Activated CD4-positive, alpha-beta T cell treated with anti-CD3 and anti-CD28 coated beads, Interleukin-2, amount 50 U/mL, for 1 hour (primary cell): ENCODE data around the gene HOXB3.

Experiments
- DNase-seq: peaks from one replicate; pipeline ENCODE4 v3.0.0-alpha.2; 2020

Gene HOXB3

GRCh38 chr17:48589831-48590606, at the start of gene HOXB3:
TSS of gene HOXB3 (minus strand) at chr17:48590241. CDS start at chr17:48552474, 37,767 bp downstream.
- DNase-seq, result no peak

GRCh38 chr17:48639136-48639535, 49.1 kb upstream of the HOXB3 start:
- DNase-seq, result no peak

- no peak for DNase-seq
Measured at GRCh38 chr17:48637323-48638260, 47.6 kb upstream of the HOXB3 start.

- DNase-seq, result peak; percentile 68
Measured at GRCh38 chr17:48636177-48637018, 46.4 kb upstream of the HOXB3 start.

- no peak for DNase-seq
Measured at GRCh38 chr17:48634493-48635208, 44.6 kb upstream of the HOXB3 start.

- no peak for DNase-seq
Measured at GRCh38 chr17:48633266-48633677, 43.2 kb upstream of the HOXB3 start.

- DNase-seq, result no peak
Measured at GRCh38 chr17:48632579-48633265, 42.7 kb upstream of the HOXB3 start.

GRCh38 chr17:48631693-48632578, 41.9 kb upstream of the HOXB3 start:
- DNase-seq, result no peak

GRCh38 chr17:48630925-48631692, 41.1 kb upstream of the HOXB3 start:
- no peak for DNase-seq

- no peak for DNase-seq
Measured at GRCh38 chr17:48630009-48630924, 40.2 kb upstream of the HOXB3 start.

GRCh38 chr17:48629411-48629759, 39.3 kb upstream of the HOXB3 start:
- DNase-seq, result no peak

GRCh38 chr17:48628649-48629410, 38.8 kb upstream of the HOXB3 start:
- DNase-seq, result no peak

- no peak for DNase-seq
Measured at GRCh38 chr17:48627623-48628521, 37.8 kb upstream of the HOXB3 start.

- no peak for DNase-seq
Measured at GRCh38 chr17:48627118-48627597, 37.1 kb upstream of the HOXB3 start.

- peak; percentile 26 for DNase-seq
Measured at GRCh38 chr17:48626245-48627117, 36.4 kb upstream of the HOXB3 start, which contains the start of gene HOXB9. TSS of gene HOXB9 (minus strand) at chr17:48626358. CDS start at chr17:48626269, 89 bp downstream.
